GM21447 (cell line): Measurements from ENCODE around the gene RGS6.

Experiments used
- ATAC-seq: cut with Tn5 transposase; IDR thresholded peaks from one replicate; pipeline ENCODE4 v1.9.1; 2021; ENCODE audit not compliant: unreplicated experiment

The RGS6 gene

DNA sequence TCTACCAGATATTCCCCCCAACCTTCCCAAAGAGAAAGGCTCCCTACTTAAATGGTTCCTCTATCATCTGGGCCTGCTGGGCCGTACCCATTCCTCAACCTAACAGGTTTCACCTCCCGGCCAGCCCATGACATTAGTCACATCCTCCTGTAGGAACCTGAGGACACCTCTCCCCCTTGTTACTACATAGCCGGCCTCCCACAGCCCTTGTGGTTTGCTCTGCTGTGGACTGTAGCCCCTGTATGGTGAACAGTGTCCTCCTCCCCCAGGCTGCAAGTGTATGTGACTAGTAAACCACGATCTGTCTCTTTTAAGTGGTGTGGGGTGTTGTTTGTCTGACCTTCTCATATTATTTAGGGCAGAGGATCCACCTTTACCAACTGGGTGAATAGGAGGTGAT, 371.7 kb downstream of the RGS6 start:
- no peak for ATAC-seq

- no peak for ATAC-seq
These were observed 373.3 kb downstream of the RGS6 start for GRCh38 chr14:72305561-72305960.

- ATAC-seq, result no peak
These were observed 376.8 kb downstream of the RGS6 start for GRCh38 chr14:72308967-72309485.

DNA sequence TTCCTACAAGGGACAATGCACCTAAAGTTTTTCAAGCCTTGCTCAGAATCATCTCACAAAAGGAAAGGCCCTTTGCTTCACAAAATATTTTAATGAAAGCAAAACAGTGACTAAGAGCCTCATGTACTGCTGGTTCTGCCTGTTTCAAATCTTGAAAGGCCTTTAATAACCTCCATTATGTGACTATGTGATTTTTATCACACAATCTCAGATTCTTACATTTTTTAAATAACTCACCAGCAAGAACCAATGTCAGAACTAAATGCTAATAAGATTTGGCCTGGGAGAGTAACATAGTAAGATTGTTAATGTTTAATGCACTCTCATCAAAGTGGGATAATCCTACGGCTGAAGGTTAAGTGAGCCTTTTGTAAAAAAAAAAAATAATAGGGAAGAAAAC, 378.9 kb downstream of the RGS6 start:
- no peak for ATAC-seq

- ATAC-seq, result no peak
These were observed 379.3 kb downstream of the RGS6 start for GRCh38 chr14:72311516-72311915.

DNA sequence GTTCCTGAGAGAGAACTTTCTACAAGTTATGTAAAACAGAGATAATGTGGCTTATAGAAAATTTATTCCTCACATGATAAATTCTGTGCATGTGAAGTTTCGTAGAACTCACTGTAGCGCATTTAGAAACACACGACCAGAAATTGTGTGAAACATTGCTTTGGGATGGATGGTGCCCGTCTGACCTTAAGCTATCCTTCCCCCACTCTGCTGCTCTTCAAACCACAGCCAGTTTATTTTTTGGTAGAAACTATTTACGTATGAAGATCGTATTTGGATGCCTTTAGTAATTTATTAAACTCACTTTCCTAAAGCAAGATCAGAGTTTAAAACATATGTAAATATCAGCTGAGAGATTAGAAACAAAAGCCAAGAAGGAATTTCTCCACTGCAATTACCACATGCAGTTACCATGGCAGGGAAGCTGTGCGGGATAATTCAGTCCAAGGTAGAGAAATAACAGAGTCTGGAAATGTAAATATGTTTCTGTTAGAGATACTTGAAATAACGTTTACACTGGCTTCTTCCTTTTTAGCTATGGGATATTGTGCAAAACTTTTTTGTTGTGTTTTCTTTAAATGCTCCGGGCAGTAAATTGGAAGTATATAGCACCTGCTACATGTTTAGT, 382.7 kb downstream of the RGS6 start:
- ATAC-seq, result no peak

DNA sequence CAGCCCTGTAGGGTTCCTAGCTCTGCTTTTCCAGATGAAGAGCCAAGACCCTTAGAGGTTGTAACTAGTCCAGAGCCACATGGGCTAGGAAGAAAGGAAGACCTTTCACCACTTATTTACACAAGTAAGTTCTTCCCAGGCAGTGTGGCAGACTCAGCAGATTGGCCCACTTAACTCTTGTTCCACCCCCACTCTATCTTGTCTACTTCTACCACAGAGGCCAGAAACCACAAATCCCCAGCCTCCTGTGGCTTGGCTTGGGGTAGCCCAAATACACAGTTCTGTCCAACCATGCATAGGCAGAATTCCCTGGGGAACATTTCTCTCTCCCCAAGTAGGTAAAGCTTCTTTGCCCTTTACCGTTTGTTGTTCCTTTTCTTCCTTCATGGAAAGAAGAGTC, 383.5 kb downstream of the RGS6 start:
- ATAC-seq, result no peak

- ATAC-seq, result no peak
These were observed 386.4 kb downstream of the RGS6 start for GRCh38 chr14:72318648-72319047.

GRCh38 chr14:72332046-72332445, 399.8 kb downstream of the RGS6 start:
- ATAC-seq, result no peak

- no peak for ATAC-seq
These were observed 400.6 kb downstream of the RGS6 start for GRCh38 chr14:72332871-72333270.

DNA sequence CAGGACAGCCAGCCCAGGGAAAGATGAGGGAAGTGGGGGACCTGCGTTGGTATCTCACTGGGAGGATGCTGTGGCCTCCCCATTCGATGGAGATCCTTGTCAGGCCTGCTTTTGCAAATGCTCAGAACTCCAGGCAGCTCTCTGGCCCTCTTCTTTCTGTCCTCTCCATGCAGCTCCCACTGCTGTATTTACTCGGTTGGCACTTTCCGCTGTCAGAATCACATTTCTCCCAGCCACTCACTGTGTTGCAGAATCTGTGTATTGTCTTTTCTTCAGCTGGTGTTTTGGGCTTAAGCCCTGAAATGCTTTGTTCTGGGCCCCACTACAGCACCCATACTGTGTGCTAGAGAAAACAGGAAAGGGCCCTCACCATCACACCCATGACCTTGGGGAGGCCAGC, 401.1 kb downstream of the RGS6 start:
- no peak for ATAC-seq

DNA sequence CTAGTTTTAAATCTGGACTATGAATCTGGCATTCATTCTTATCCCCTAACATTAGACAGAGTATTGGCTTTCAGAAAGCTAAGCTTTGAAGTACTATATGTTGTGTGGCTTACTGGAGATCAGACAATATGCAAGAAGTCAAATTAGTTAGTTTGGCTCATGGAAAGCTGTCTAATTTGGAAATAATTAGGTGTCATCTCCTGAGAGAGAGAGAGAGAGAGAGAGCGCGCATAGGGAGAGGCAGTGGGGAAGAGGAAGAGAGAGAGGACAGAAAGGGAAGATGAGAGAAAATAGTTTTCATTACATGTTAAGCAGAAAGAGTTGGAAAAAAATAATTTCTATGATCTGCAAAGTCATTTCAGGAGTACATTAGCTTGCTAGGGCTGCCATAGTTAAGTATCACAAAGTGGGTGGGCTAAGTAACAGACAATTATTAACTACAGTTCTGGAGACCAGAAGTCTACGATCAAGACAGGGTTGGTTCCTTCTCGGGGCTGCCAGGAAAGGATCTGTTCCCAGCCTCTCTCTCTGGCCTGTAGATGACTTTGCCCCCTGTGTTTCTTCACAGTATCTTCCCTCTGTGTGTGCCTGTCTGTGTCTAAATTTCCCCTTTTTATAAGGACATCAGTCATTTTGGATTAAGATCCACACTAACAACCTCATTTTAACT, 404.2 kb downstream of the RGS6 start:
- ATAC-seq, result no peak

DNA sequence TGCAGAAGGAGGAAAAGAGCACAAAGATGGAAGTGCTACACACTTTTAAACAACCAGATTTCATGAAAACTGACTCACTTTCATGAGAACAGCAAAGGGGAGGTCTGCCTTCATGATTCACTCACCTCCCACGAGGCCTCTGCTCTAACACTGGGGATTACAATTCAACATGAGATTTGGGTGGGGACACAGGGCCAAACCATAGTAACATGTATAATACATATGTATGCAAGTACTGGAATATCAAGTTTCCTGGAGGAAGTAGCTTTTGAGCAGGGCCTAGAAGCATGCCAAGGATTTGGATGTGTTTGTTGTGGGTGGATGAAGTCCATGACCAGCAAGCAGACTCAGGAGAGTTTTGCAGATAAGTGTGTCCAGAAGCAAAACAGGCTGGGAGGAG, 409.0 kb downstream of the RGS6 start:
- ATAC-seq, result no peak

GRCh38 chr14:72341686-72342085, 409.5 kb downstream of the RGS6 start:
- no peak for ATAC-seq

- no peak for ATAC-seq
These were observed 414.9 kb downstream of the RGS6 start for GRCh38 chr14:72347118-72347517.

DNA sequence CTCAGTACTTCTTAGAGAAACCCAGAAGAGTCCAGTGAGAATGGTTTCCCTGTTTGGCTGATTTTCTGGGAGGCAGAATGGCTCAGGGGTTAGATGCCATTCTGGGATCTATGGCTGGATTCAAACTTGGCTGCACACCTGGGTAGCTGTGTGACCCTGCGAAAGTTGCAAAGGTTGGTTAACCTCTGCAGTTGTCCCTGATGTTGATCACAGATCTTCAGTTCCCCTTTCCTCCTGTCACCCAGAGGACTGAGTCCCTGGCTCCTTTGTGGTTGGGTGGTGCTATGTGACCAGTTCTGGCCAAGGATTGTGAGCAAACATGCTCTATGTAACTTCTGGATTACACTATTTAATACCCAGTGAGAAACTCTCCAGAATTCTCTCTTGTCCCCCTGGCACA, 418.0 kb downstream of the RGS6 start:
- ATAC-seq, result no peak

- ATAC-seq, result no peak
These were observed 419.8 kb downstream of the RGS6 start for GRCh38 chr14:72352012-72352411.

DNA sequence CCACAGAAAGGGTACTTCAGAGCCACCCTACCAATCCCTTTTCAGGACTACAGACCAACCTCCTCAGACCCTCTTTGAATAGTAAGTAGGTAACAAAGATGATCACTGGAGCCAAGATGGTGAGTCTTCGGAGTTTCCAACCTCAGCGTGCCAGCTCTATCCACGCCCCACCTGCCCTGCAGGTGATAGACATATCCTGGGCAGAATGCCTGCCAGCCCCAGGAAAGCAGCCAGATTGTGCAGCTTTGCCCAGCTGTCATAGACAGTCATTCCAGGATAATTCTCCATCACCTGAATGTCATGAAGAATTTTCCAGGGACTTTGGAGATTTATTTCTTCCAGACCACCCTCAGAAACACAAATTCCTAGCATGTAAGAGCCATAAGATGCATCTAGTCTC, 434.4 kb downstream of the RGS6 start:
- ATAC-seq, result no peak

GRCh38 chr14:72369106-72369505, 436.9 kb downstream of the RGS6 start:
- ATAC-seq, result no peak

GRCh38 chr14:72377016-72377415, 444.8 kb downstream of the RGS6 start:
- no peak for ATAC-seq

DNA sequence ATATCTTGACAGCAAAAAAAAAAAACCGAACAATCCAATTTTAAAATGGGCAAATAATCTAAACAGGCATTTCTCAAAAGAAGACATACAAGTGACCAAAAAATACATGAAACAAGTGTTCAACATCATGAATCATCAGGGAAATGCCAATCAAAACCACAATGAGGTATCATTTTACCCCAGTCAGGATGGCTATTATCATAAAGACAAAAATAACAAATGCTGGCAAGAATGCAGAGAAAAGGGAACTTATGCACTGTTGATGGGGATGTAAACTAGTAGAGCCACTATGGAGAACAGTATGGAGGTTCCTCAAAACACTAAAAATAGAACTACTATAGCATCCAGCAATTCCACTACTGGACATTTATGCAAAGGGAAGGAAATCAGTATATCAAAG, 448.2 kb downstream of the RGS6 start:
- ATAC-seq, result no peak

DNA sequence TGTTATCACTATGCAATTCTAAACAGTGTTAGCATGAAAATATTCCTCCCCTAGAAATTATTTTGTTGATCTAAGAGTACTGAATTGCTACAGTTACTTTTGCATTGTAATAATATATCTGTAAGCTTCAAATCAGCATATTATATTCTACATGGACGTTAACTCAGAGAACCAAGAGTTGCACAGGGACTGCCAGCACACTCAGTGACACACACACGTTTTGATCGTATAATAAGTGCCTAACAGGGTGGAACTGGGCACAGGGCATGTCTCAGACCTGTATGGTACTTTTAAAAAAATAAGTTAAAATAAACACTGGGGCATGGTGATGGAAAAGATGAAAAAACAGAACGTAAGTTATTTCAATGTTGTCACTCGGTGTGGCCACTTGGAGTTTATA, 451.6 kb downstream of the RGS6 start:
- ATAC-seq, result no peak

DNA sequence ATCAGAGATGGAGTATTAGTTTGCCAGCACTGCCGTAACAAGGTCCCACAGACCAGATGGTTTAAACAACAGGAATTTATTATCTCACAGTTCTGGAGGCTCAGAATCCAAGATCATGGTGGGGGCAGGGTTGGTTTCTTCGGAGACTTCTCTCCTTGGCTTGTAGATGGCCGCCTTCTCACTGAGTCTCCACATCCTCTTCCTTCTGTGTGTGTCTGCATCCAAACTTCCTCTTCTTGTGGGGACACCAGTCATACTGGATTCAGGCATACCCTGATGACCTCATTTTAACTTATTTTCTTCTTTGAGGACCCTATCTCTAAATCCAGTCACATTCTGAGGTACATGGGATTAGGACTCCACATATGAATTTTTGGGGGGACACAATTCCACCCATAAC, 455.5 kb downstream of the RGS6 start:
- ATAC-seq, result no peak
